Left renal cortex interstitium (tissue), 4 donors: ENCODE measurements around the gene GSKIP. TPM values are rescaled to one million over a fixed set of nuclear protein-coding genes. Genes with fewer than 3 reads are reported as not detected.

Experiments used
- DNase-seq, 4 donors: peaks; one replicate each; pipeline ENCODE4 v3.0.0-alpha.2; 2013; ENCODE audit warnings: low read depth in 4 of 4, low spot score in 2 of 4, missing footprints in 1 of 4
- polyA plus RNA-seq, 4 donors: library from polyadenylated mRNA; unstranded; fragments of 120-200 nt; gene quantifications; one replicate each; pipeline ENCODE4 v1.2.1, GENCODE V29; 2013; ENCODE audit not compliant: insufficient read length in 4 of 4

Gene GSKIP
- polyA plus RNA-seq, 4 donors, result 27.1 to 38.7 (median 31.6) TPM

GRCh38 chr14:96373538-96373937 is 10.2 kb downstream of the GSKIP start:
- no peak for DNase-seq

- no peak for DNase-seq
These were observed 12.8 kb downstream of the GSKIP start for GRCh38 chr14:96376093-96376492.

GRCh38 chr14:96380735-96381134 is 17.4 kb downstream of the GSKIP start:
- DNase-seq, result no peak

GRCh38 chr14:96383445-96383844 is 20.1 kb downstream of the GSKIP start:
- no peak for DNase-seq

GRCh38 chr14:96384053-96384452 is 20.7 kb downstream of the GSKIP start:
- DNase-seq, result no peak

GRCh38 chr14:96384740-96385139 is 21.4 kb downstream of the GSKIP start:
- no peak for DNase-seq

- no peak for DNase-seq
These were observed 22.1 kb downstream of the GSKIP start for GRCh38 chr14:96385385-96385784.

- peak in 2 of 4 donors; percentile 3 to 6 for DNase-seq
These were observed 27.6 kb downstream of the GSKIP start for GRCh38 chr14:96390965-96391292.

- peak; percentile 45 to 80 (median 73) for DNase-seq
These were observed 28.2 kb downstream of the GSKIP start for GRCh38 chr14:96391293-96392118.

GRCh38 chr14:96393071-96393691 is 29.9 kb downstream of the GSKIP start:
- no peak for DNase-seq

GRCh38 chr14:96394047-96394815 is 30.9 kb downstream of the GSKIP start:
- no peak for DNase-seq

- no peak for DNase-seq
These were observed 35.1 kb downstream of the GSKIP start for GRCh38 chr14:96398432-96398831.

GRCh38 chr14:96398921-96399320 is 35.6 kb downstream of the GSKIP start:
- DNase-seq, result no peak

- DNase-seq, result no peak
These were observed 36.1 kb downstream of the GSKIP start for GRCh38 chr14:96399405-96399804.

- DNase-seq, result no peak
These were observed 37.2 kb downstream of the GSKIP start for GRCh38 chr14:96400495-96400894.

- DNase-seq, result no peak
These were observed 40.1 kb downstream of the GSKIP start for GRCh38 chr14:96403409-96403808.

- DNase-seq, result no peak
These were observed 42.4 kb downstream of the GSKIP start for GRCh38 chr14:96405677-96406076.

GRCh38 chr14:96407935-96408570 is 44.7 kb downstream of the GSKIP start:
- DNase-seq, result no peak

GRCh38 chr14:96408608-96409007 is 45.3 kb downstream of the GSKIP start:
- no peak for DNase-seq

- no peak for DNase-seq
These were observed 46.4 kb downstream of the GSKIP start for GRCh38 chr14:96409701-96410100.

- no peak for DNase-seq
These were observed 46.8 kb downstream of the GSKIP start for GRCh38 chr14:96410119-96410518.
